Gastroesophageal sphincter (tissue), 4 donors: ENCODE data around the gene OPRL1. TPM values are rescaled to one million over a fixed set of nuclear protein-coding genes. Genes with fewer than 3 reads are reported as not detected.

ENCODE experiments used
- ATAC-seq: fragments of 150-250 bp; one replicate; pipeline ENCODE4 v1.9.1; 2016; ENCODE audit warnings: mild to moderate bottlenecking, moderate library complexity
- H3K27ac ChIP-seq, 4 donors: fragments of 200-600 bp; sonication (generic) in 3 of 4; 1 replicate in 3 of 4; 2 replicates in 1 of 4; pipeline ENCODE4 v1.5.1; 2016 to 2019
- H3K27me3 ChIP-seq: fragments of 200-600 bp; sonication (generic); one replicate; pipeline ENCODE4 v1.5.1; 2019
- H3K36me3 ChIP-seq, 2 donors: fragments of 200-600 bp; sonication (generic); one replicate each; pipeline ENCODE4 v1.5.1; 2019; ENCODE audit warnings: control low read depth in 1 of 2
- H3K4me1 ChIP-seq, 3 donors: fragments of 200-600 bp; sonication (generic); 1 replicate in 2 of 3; 2 replicates in 1 of 3; pipeline ENCODE4 v1.5.1; 2016 to 2019; ENCODE audit warnings: control low read depth in 2 of 3
- H3K4me3 ChIP-seq, 2 donors: fragments of 200-600 bp; sonication (generic); one replicate each; pipeline ENCODE4 v1.5.1; 2019; ENCODE audit warnings: mild to moderate bottlenecking in 1 of 2, moderate library complexity in 1 of 2
- H3K9me3 ChIP-seq, 3 donors: fragments of 200-600 bp; sonication (generic); one replicate each; pipeline ENCODE4 v1.5.1; 2017 to 2019; ENCODE audit warnings: control low read depth in 2 of 3
- EP300 ChIP-seq: sonication (generic); formaldehyde crosslinking; IDR thresholded peaks from one replicate; pipeline ENCODE4 v1.6.1; 2017; ENCODE audit warnings: antibody characterized with exemption, mild to moderate bottlenecking
- POLR2A ChIP-seq, 2 donors: fragments of 450-650 bp; IDR thresholded peaks; one replicate each; pipeline ENCODE4 v1.6.1; 2017; ENCODE audit warnings: antibody characterized with exemption in 2 of 2, mild to moderate bottlenecking in 2 of 2, moderate library complexity in 1 of 2
- POLR2AphosphoS5 ChIP-seq: sonication (generic); formaldehyde crosslinking; IDR thresholded peaks from one replicate; pipeline ENCODE4 v1.6.1; 2017; ENCODE audit warnings: antibody characterized with exemption
- WGBS, 2 donors: methylation state at CpG; one replicate each; pipeline ENCODE4 v1.1.5; 2018; ENCODE audit warnings: low coverage in 1 of 2; 5-methylcytosine and 5-hydroxymethylcytosine counted together
- total RNA-seq, 4 donors: library from RNA; depleted of rRNA; stranded (reverse); fragments of >200 nt; gene quantifications; one replicate each; pipeline ENCODE4 v1.1.0, GENCODE V29; 2016
- TF ChIP-seq, protein P1 (sequence below), 4 experiments: fragments of 200-600 bp in 2 of 4; fragments of 450-650 bp in 2 of 4; sonication (generic) in 1 of 4; IDR thresholded peaks; one replicate each; pipeline ENCODE4 v1.5.1; 2017 to 2019; ENCODE audit warnings: antibody characterized with exemption in 4 of 4, mild to moderate bottlenecking in 2 of 4, moderate library complexity in 2 of 4

OPRL1 gene
- total RNA-seq, 4 donors from 2014 or later: 0.50 to 1.1 (median 0.66) TPM

DNA sequence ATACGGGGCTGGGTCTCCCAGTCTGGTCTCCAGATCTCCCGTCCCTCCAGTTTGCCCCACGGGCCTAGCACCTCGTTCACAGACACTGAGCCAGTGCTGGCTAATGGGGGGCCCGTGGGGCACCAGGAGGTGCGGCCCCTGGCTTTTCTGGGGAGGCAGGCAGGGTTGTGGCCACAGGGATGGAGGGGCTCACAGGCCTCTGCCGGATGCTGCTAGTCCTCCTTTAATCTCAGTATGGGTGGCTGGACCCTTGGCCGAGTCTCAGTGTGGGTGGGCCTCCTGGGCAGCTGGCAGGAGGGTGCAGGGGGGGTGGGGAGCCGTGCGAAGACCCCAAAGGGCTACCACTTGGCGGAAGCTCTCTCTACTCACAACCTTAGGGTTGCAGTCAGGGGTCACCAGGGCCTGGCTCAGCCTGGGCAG is 28.8 kb upstream of the OPRL1 start:
- no peaks in the 10 kb centered on the region for H3K9me3 ChIP-seq
- no CpG with 5 or more reads among the region's 11 CpGs for WGBS, 2 donors
- peaks cover 98% of the 10 kb centered on the region for H3K27me3 ChIP-seq
- no peak for TF ChIP-seq POLR2AphosphoS5
- peaks cover 0 to 25% (median 5%) of the 10 kb centered on the region in 3 donors for H3K4me1 ChIP-seq
- peak overlapping the region in 3 of 4 donors; percentile 68 to 76 (median 75) for H3K27ac ChIP-seq
- H3K36me3 ChIP-seq: no peaks in the 10 kb centered on the region
- H3K4me3 ChIP-seq: peak overlapping the region in 1 of 2 donors; percentile 48
- no peak for ATAC-seq

DNA sequence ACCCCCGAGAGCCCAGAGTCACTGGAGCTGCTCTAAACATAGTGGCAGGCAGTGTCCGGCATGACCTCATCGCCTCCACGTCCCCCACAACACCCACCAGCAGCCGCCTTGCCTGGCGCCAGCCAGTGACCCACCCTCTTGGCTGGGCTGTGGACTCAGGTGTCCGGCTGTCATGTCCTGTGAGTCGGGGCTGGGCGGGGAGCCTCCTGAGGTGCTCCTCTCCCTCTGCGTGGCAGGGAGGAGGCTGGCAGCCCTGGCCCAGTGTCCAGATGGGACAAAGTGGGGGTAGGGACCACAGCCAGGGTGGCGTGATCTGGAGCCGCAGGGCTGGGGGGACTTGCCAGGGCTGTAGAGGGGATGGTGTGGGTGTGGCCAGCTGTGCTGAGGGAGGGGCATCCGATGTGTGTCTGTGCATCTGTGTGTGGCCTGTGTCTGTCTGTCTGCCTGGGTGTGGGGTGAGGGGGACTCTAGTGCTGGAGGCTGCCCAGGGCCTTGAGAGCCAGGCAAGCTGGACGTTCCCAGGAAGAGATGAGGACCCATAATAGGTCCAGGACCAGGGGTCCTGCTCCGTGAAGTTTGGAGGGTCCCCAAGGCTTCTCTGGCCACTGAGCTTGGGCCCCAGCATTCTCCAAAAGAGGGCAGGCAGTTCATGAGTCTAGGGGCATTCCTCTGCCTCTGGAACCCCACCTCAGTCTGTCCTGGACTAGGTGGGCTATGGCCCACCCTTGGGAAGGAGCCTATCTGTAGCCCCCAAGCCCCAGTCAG is 28.1 kb upstream of the OPRL1 start:
- Histone ChIP-seq H3K4me3 (no peak overlapping the region), H3K27ac (peak overlapping the region in 3 of 4 donors; percentile 68 to 76 (median 75)), H3K4me1 (peaks cover 0 to 25% (median 5%) of the 10 kb centered on the region in 3 donors), H3K9me3 (no peaks in the 10 kb centered on the region), H3K27me3 (peaks cover 98% of the 10 kb centered on the region), H3K36me3 (no peaks in the 10 kb centered on the region)
- peak; percentile 61 for ATAC-seq
- TF ChIP-seq POLR2AphosphoS5: no peak
- no peak for TF ChIP-seq POLR2A (IDR thresholded peaks at IDR 0.05)
- TF ChIP-seq, protein P1, sequence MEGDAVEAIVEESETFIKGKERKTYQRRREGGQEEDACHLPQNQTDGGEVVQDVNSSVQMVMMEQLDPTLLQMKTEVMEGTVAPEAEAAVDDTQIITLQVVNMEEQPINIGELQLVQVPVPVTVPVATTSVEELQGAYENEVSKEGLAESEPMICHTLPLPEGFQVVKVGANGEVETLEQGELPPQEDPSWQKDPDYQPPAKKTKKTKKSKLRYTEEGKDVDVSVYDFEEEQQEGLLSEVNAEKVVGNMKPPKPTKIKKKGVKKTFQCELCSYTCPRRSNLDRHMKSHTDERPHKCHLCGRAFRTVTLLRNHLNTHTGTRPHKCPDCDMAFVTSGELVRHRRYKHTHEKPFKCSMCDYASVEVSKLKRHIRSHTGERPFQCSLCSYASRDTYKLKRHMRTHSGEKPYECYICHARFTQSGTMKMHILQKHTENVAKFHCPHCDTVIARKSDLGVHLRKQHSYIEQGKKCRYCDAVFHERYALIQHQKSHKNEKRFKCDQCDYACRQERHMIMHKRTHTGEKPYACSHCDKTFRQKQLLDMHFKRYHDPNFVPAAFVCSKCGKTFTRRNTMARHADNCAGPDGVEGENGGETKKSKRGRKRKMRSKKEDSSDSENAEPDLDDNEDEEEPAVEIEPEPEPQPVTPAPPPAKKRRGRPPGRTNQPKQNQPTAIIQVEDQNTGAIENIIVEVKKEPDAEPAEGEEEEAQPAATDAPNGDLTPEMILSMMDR (IDR thresholded peaks at IDR 0.05): no peak
- no peak for TF ChIP-seq EP300
- WGBS, 2 donors: 100% methylated on average over 1 of the region's 15 CpGs; no CpG with 5 or more reads in 1 of the 2 donors

DNA sequence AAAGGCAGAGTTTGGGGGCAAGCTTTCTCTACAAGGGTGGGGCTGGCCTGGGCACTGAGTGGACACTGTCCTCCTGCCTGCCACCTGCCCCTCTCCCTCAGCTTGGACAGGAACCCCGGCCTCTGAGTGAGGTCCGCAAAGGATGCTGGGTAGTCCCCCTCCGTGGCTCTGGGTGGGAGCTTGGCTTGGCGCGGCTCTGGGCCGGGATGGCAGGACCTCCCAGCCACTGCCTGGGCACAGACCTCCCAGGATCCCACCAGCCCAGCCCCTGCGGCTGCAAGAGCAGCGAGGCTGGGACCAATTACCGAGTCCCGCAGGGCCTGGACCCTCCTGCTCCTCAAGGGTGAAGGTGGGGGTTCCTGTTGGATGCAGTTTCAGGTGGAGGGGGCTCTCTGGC is 27.6 kb upstream of the OPRL1 start:
- no CpG with 5 or more reads among the region's 10 CpGs for WGBS, 2 donors
- H3K9me3 ChIP-seq: no peaks in the 10 kb centered on the region
- no peak overlapping the region for H3K4me3 ChIP-seq
- no peak for TF ChIP-seq POLR2AphosphoS5
- no peak for TF ChIP-seq EP300
- TF ChIP-seq POLR2A (IDR thresholded peaks at IDR 0.05): no peak
- TF ChIP-seq, protein P1 (IDR thresholded peaks at IDR 0.05): no peak
- ATAC-seq: no peak
- H3K27me3 ChIP-seq: peaks cover 98% of the 10 kb centered on the region
- no peaks in the 10 kb centered on the region for H3K36me3 ChIP-seq
- peak overlapping the region in 3 of 4 donors; percentile 68 to 76 (median 75) for H3K27ac ChIP-seq
- peaks cover 0 to 28% (median 5%) of the 10 kb centered on the region in 3 donors for H3K4me1 ChIP-seq

DNA sequence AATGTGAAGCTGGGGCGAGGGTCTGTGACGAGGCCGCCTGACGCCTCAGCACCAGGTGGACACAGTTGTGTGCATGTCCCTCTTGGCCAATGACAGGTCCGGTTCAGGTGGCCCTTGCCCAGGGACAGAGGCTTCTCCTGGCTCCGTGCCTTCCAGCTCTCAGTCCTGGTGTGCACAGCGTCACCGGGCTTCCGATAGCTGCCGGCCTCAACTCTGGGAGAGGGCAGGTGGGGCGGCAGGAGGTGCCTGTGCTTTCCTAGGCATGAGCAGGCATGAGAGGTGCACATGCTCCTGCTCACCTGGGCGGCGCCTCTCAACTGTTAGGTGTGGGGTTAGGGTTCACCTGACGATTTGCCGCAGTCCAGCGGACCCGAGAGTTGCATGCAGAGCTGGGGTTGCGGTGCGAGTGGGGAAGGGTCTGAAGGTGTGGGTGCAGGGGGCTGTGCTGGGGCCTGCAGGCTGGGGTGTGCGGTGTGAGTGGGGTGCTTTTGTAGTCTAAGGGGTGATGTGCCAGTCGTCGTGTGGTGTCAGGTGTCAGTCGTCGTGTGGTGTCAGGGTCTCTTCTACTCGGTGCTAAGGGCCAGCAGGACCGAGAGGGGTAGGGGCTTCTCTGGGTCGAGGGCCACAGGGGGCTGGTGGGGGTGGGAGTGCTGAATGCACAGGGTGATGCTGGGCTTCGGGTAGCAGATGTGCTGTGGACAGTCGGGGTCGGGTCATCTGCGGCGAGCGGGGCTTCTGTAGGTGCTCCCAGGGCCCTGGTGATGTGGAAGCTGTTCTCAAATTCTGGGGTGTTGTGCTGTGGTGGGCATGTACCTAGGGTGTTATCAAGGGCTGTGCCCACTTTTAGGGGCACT is 26.7 kb upstream of the OPRL1 start:
- no peak for ATAC-seq
- H3K36me3 ChIP-seq: no peaks in the 10 kb centered on the region
- WGBS, 2 donors: 42% methylated on average over 5 of the region's 33 CpGs; no CpG with 5 or more reads in 1 of the 2 donors
- H3K27me3 ChIP-seq: peaks cover 98% of the 10 kb centered on the region
- H3K27ac ChIP-seq: peak overlapping the region in 3 of 4 donors; percentile 68 to 76 (median 75)
- H3K4me1 ChIP-seq: peaks cover 0 to 32% (median 5%) of the 10 kb centered on the region in 3 donors
- no peak overlapping the region for H3K4me3 ChIP-seq
- H3K9me3 ChIP-seq: no peaks in the 10 kb centered on the region
- TF ChIP-seq, protein P1 (IDR thresholded peaks at IDR 0.05): no peak
- TF ChIP-seq POLR2A (IDR thresholded peaks at IDR 0.05): no peak
- TF ChIP-seq POLR2AphosphoS5: no peak
- TF ChIP-seq EP300: no peak
